ENCODE data around the gene A2M. TPM values are rescaled to one million over a fixed set of nuclear protein-coding genes. Genes with fewer than 3 reads are reported as not detected.

Gene A2M
- total RNA-seq, 1 donor from 2014 or later: 1,832 TPM

GRCh38 chr12:9033265-9033887, 82.3 kb downstream of the A2M start:
- H3K27ac ChIP-seq: no peak overlapping the region
- TF ChIP-seq, protein P1, sequence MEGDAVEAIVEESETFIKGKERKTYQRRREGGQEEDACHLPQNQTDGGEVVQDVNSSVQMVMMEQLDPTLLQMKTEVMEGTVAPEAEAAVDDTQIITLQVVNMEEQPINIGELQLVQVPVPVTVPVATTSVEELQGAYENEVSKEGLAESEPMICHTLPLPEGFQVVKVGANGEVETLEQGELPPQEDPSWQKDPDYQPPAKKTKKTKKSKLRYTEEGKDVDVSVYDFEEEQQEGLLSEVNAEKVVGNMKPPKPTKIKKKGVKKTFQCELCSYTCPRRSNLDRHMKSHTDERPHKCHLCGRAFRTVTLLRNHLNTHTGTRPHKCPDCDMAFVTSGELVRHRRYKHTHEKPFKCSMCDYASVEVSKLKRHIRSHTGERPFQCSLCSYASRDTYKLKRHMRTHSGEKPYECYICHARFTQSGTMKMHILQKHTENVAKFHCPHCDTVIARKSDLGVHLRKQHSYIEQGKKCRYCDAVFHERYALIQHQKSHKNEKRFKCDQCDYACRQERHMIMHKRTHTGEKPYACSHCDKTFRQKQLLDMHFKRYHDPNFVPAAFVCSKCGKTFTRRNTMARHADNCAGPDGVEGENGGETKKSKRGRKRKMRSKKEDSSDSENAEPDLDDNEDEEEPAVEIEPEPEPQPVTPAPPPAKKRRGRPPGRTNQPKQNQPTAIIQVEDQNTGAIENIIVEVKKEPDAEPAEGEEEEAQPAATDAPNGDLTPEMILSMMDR (IDR thresholded peaks at IDR 0.05): no peak
- ATAC-seq: no peak
- no peaks in the 10 kb centered on the region for H3K4me1 ChIP-seq
- no peaks in the 10 kb centered on the region for H3K27me3 ChIP-seq (ENCODE audit: low read depth)
- H3K4me3 ChIP-seq: no peak overlapping the region
- no peak for DNase-seq
- intact Hi-C loops (cut with DNase I): no loop called here
- no peaks in the 10 kb centered on the region for H3K9me3 ChIP-seq
- H3K36me3 ChIP-seq: no peaks in the 10 kb centered on the region

DNA sequence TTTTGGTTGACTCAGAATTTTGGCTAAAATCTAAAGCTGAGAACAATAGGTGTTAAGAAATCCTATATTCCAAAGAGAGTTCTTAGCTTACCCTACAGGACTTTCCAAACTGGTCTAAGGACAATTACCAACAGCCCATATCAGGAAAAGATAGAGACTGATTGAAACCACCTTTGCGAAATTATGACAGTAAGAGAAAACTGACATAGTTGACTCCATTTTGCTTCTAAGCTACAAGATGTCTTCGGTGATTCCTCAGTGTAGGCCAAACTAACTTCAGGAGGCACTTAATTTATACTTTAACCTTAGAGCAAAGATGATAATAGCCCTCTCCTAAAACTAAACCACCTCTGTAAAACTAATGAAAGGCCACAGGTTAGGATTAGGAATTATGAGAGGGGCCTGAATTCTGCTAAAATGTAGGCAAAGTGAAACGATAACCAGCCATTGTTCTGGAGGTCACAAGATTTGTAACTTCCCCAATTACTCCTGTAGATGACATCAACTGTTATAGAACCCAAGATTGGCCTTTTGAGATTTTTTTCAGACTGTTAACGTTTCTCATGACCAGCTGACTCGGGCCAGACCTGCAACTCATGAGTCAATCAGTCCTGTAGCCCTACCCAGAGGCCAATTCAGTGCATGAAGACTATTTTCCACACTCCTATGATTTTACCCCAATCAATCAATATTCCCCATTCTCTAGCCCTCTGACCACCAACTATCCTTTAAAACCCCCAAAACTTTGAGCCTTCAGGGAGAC, 83.3 kb downstream of the A2M start:
- Histone ChIP-seq H3K36me3 (no peaks in the 10 kb centered on the region), H3K4me3 (no peak overlapping the region), H3K27ac (no peak overlapping the region), H3K4me1 (no peaks in the 10 kb centered on the region), H3K9me3 (no peaks in the 10 kb centered on the region), H3K27me3 (ENCODE audit: low read depth) (no peaks in the 10 kb centered on the region)
- TF ChIP-seq, protein P1 (IDR thresholded peaks at IDR 0.05): no peak
- DNase-seq (no peak), ATAC-seq (peak in 1 of 2 donors; percentile 66)
- intact Hi-C loops (cut with DNase I): no loop called here

DNA sequence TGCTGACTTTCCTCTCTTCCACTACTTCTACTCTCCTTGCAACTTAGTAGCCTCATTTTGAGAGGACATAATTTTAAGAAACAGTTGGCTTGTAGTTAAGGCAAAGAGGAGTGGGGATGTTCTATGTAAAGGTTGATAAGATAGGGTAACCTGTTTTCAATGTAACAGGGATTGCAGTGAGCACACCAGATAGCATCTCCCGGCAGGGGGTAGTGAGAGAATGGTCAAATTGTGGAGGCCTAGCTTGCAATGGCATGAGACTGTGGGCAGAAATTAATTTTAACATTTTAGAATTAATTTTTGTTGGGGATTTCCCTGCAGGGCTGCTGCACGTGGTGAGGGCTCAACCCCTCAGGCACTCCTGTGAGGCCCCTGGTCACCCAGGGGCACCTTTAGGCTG, 84.9 kb downstream of the A2M start:
- ATAC-seq (no peak), DNase-seq (no peak)
- no peaks in the 10 kb centered on the region for H3K27me3 ChIP-seq (ENCODE audit: low read depth)
- no peaks in the 10 kb centered on the region for H3K4me1 ChIP-seq
- H3K27ac ChIP-seq: no peak overlapping the region
- no peaks in the 10 kb centered on the region for H3K36me3 ChIP-seq
- TF ChIP-seq, protein P1 (IDR thresholded peaks at IDR 0.05): no peak
- H3K4me3 ChIP-seq: no peak overlapping the region
- no peaks in the 10 kb centered on the region for H3K9me3 ChIP-seq
- intact Hi-C loops (cut with DNase I): no loop called here

DNA sequence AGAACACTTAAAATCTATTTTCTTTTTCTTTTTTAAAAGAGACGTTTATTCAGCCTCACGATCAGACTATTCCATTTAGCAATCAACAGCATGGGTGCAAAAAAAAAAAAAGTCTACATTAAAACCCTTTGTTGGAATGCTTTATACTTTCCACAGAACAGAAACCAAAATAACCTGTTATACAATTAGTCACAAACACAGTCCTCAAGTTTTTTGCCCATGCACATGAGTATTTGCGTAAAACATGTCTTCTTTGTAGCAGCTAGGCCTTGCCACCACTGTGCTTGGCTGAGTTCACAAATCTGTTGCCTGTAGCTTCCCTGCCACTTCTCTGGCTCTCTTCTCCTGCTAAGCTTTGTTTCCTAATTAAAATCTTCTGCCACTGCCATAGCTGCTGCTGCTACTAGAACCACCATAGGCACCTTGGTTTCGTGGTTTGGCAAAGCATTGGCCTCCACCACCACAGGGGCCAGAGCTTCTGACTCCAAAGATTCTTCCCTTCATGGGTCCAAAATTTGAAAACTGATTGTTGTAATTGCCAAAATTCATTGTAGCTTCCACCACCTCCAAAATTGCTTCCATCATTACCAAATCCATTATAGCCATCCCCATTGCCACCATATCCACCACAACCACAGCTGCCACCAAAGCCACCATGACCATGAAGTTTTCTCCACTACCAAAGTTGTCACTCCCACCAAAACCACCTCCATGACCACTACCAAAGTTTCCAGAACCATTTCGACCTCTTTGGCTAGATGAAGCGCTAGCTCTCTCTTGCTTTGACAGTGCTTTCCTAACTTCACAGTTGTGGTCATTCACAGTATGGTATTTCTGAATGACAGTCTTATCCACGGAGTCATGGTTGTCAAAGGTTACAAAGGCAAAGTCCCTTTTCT, 88.3 kb downstream of the A2M start:
- TF ChIP-seq, protein P1 (IDR thresholded peaks at IDR 0.05): no peak
- Histone ChIP-seq H3K4me3 (no peak overlapping the region), H3K27me3 (ENCODE audit: low read depth) (no peaks in the 10 kb centered on the region), H3K36me3 (no peaks in the 10 kb centered on the region), H3K9me3 (no peaks in the 10 kb centered on the region), H3K27ac (no peak overlapping the region), H3K4me1 (no peaks in the 10 kb centered on the region)
- ATAC-seq: no peak
- no peak for DNase-seq
- intact Hi-C loops (cut with DNase I): no loop called here

GRCh38 chr12:9024512-9024911, 91.2 kb downstream of the A2M start:
- Histone ChIP-seq H3K4me1 (no peaks in the 10 kb centered on the region), H3K9me3 (no peaks in the 10 kb centered on the region), H3K27ac (no peak overlapping the region), H3K36me3 (no peaks in the 10 kb centered on the region), H3K4me3 (no peak overlapping the region), H3K27me3 (ENCODE audit: low read depth) (no peaks in the 10 kb centered on the region)
- intact Hi-C loops (cut with DNase I): no loop called here
- TF ChIP-seq, protein P1 (IDR thresholded peaks at IDR 0.05): no peak
- ATAC-seq (no peak), DNase-seq (no peak)

Data from lower lobe of right lung (tissue), 2 donors.